GM12878 (cell line): ENCODE data around the gene NOSTRIN. TPM values are rescaled to one million over a fixed set of nuclear protein-coding genes. Genes with fewer than 3 reads are reported as not detected.
A peak's percentile ranks its signal among the peaks of the same experiment; 100 is the strongest.

Experiments used
- ATAC-seq: fragments of 200-7000 bp; cut with Tn5 transposase; 3 replicates; pipeline ENCODE4 v1.9.1; 2020; ENCODE audit warnings: mild to moderate bottlenecking, moderate library complexity
- BruUV-seq: library from RNA; stranded (reverse); fragments of 400-500 nt; replicated peaks from 2 replicates; lab custom pipeline; 2021; lab: Mats Ljungman, UMichigan
- CTCF ChIA-PET: fragments of 300-600 bp; sonication (Branson Sonifier 250); formaldehyde crosslinking; extraction: SDS; loops from one replicate; lab custom pipeline; 2021; ENCODE audit warnings: inconsistent platforms; lab: Yijun Ruan, JAX
- POLR2A ChIA-PET: fragments of 350-600 bp; formaldehyde crosslinking; extraction: SDS; loops from one replicate; lab custom pipeline; 2021; ENCODE audit warnings: inconsistent platforms; lab: Charles Lee
- RAD21 ChIA-PET: fragments of 300-600 bp; sonication (Branson Sonifier 250); formaldehyde crosslinking; loops from one replicate; lab custom pipeline; 2023; ENCODE audit warnings: antibody characterized with exemption; ENCODE audit not compliant: unreplicated experiment; lab: Charles Lee
- SMC1A ChIA-PET: fragments of 300-600 bp; sonication (Branson Sonifier 250); formaldehyde crosslinking; loops from one replicate; lab custom pipeline; 2023; ENCODE audit not compliant: unreplicated experiment, uncharacterized antibody; lab: Charles Lee
- DNase-seq: peaks from one replicate; pipeline ENCODE4 v3.0.0-alpha.2; 2011; ENCODE audit warnings: low read depth, low spot score
- FAIRE-seq: peaks from 3 replicates; lab custom pipeline; 2011; peaks lifted over from hg19 to GRCh38; lab: Jason Lieb, UNC
- H2AFZ ChIP-seq: 2 replicates; pipeline ENCODE4 v1.6.0; 2011; ENCODE audit warnings: low read depth, low read length, control low read depth; ENCODE audit not compliant: control insufficient read depth
- H3K27ac ChIP-seq: 2 replicates; pipeline ENCODE4 v1.5.1; 2011; ENCODE audit warnings: control low read depth; ENCODE audit not compliant: control insufficient read depth, insufficient read depth
- H3K27me3 ChIP-seq, 2 experiments: replicated peaks in 1 of 2; 2 replicates each; pipeline versions ENCODE4 v1.6.0 to v1.6.1; 2011; ENCODE audit warnings: low read length in 1 of 2; ENCODE audit not compliant: control insufficient read depth in 2 of 2, insufficient read depth in 2 of 2
- H3K36me3 ChIP-seq, 2 experiments: 2 replicates each; pipeline ENCODE4 v1.5.1; 2011; ENCODE audit warnings: low read length in 1 of 2; ENCODE audit not compliant: control insufficient read depth in 2 of 2, insufficient read depth in 2 of 2
- H3K4me1 ChIP-seq: 2 replicates; pipeline ENCODE4 v1.6.1; 2011; ENCODE audit warnings: mild to moderate bottlenecking, low read length, moderate library complexity, mixed read lengths; ENCODE audit not compliant: control insufficient read depth, insufficient read depth
- H3K4me2 ChIP-seq: 2 replicates; pipeline ENCODE4 v1.6.0; 2011; ENCODE audit warnings: control low read depth; ENCODE audit not compliant: control insufficient read depth, insufficient read depth
- H3K4me3 ChIP-seq: fragments of 200-600 bp; sonication (generic); 2 replicates; pipeline ENCODE4 v1.5.1; 2016
- H3K79me2 ChIP-seq: 2 replicates; pipeline ENCODE4 v1.6.0; 2011; ENCODE audit warnings: low read length; ENCODE audit not compliant: control insufficient read depth, insufficient read depth
- H3K9ac ChIP-seq: 2 replicates; pipeline ENCODE4 v1.8.0; 2011; ENCODE audit warnings: low read length, control low read depth, mixed read lengths; ENCODE audit not compliant: control insufficient read depth, insufficient read depth
- H3K9me3 ChIP-seq: replicated peaks from 3 replicates; pipeline ENCODE4 v1.5.1; 2011; ENCODE audit warnings: mild to moderate bottlenecking, low read length; ENCODE audit not compliant: control insufficient read depth, insufficient read depth
- H4K20me1 ChIP-seq: 2 replicates; pipeline ENCODE4 v1.6.0; 2011; ENCODE audit not compliant: control insufficient read depth, insufficient read depth
- BCL11A ChIP-seq: IDR thresholded peaks from 2 replicates; pipeline ENCODE4 v1.6.1; 2011; ENCODE audit warnings: low read depth, low read length
- FOXM1 ChIP-seq: IDR thresholded peaks from 2 replicates; pipeline ENCODE4 v1.6.1; 2012; ENCODE audit warnings: low read depth, mild to moderate bottlenecking, inconsistent platforms, low read length, moderate library complexity
- MEF2A ChIP-seq: IDR thresholded peaks from 2 replicates; pipeline ENCODE4 v1.6.1; 2011; ENCODE audit warnings: low read depth, mild to moderate bottlenecking, low read length, moderate library complexity; ENCODE audit not compliant: insufficient read depth
- MYC ChIP-seq: IDR thresholded peaks from 2 replicates; pipeline ENCODE4 v1.6.1; 2011; ENCODE audit warnings: mild to moderate bottlenecking, low read length, moderate library complexity, inconsistent platforms; ENCODE audit not compliant: insufficient read depth, insufficient replicate concordance, insufficient read length, severe bottlenecking
- NFIC ChIP-seq: IDR thresholded peaks from 2 replicates; pipeline ENCODE4 v1.6.1; 2012; ENCODE audit warnings: low read depth, mild to moderate bottlenecking, inconsistent platforms, low read length, moderate library complexity
- SREBF1 ChIP-seq: IDR thresholded peaks from 2 replicates; pipeline ENCODE4 v1.6.1; 2012; ENCODE audit warnings: mild to moderate bottlenecking, low read length
- WGBS: methylation state at CpG from one replicate; pipeline ENCODE4 v1.1.6; 2016; ENCODE audit warnings: low lambda C conversion rate; ENCODE audit not compliant: insufficient replicate concordance, insufficient coverage; ENCODE audit errors: missing lambda C conversion rate; 5-methylcytosine and 5-hydroxymethylcytosine counted together
- in situ Hi-C: fragments of 300-500 bp; cut with MboI; formaldehyde crosslinking; loops from 9 replicates; pipeline ENCODE4 v1.14.3; 2018; ENCODE audit warnings: mixed read lengths
- intact Hi-C: fragments of 100-400 bp; cut with micrococcal nuclease; formaldehyde crosslinking; loops from one replicate; pipeline ENCODE4 v1.14.2; 2022; ENCODE audit not compliant: unreplicated experiment
- polyA plus RNA-seq, 11 experiments: library from polyadenylated mRNA; depleted of rRNA in 4 of 11; unstranded in 6 of 11; stranded (reverse) in 5 of 11; fragments of >200 nt; fragmentation: Nextera tagmentation in 4 of 11; fragmentation: Illumina TruSeq in 1 of 11; extraction: Ambion mirVana in 4 of 11; extraction: Trizol in 1 of 11; gene quantifications; 1 replicate in 1 of 11; 2 replicates in 10 of 11; pipeline versions ENCODE4 v1.2.1 to v1.2.3, GENCODE V29; 2011 to 2016; ENCODE audit warnings: inconsistent platforms in 2 of 11, missing spikeins in 2 of 11, low read depth in 1 of 11
- total RNA-seq, 4 experiments: library from RNA; depleted of rRNA in 3 of 4; stranded (reverse); fragments of >200 nt in 3 of 4; fragmentation: Illumina TruSeq in 1 of 4; extraction: Trizol in 1 of 4; gene quantifications; 2 replicates each; pipeline versions ENCODE4 v1.2.1 to v1.2.3, GENCODE V29; 2013 to 2021
- TF ChIP-seq, protein P1 (sequence below): fragments of 450-650 bp; formaldehyde crosslinking; IDR thresholded peaks from 2 replicates; pipeline ENCODE4 v1.4.0; 2020; ENCODE audit warnings: mild to moderate bottlenecking, moderate library complexity
- TF ChIP-seq, protein P2 (sequence below): fragments of 450-650 bp; IDR thresholded peaks from 2 replicates; pipeline ENCODE4 v1.6.1; 2017; ENCODE audit warnings: mild to moderate bottlenecking, moderate library complexity
- TF ChIP-seq, protein P3 (sequence below): IDR thresholded peaks from 2 replicates; pipeline ENCODE4 v1.6.1; 2011; ENCODE audit warnings: borderline replicate concordance, low read depth, mild to moderate bottlenecking, moderate library complexity, mixed read lengths, low read length; ENCODE audit not compliant: insufficient read depth; ENCODE audit errors: extremely low read length
- TF ChIP-seq, protein P4 (sequence below): fragments of 450-650 bp; IDR thresholded peaks from 2 replicates; pipeline ENCODE4 v1.6.1; 2016; ENCODE audit warnings: mild to moderate bottlenecking

Gene NOSTRIN
- total and polyA plus RNA-seq, 10 of the 15 experiments (the other 5 are each of a cell fraction or from before 2014, with no cell fraction given): 0.13 to 0.42 (median 0.37) TPM; not detected in 5

DNA sequence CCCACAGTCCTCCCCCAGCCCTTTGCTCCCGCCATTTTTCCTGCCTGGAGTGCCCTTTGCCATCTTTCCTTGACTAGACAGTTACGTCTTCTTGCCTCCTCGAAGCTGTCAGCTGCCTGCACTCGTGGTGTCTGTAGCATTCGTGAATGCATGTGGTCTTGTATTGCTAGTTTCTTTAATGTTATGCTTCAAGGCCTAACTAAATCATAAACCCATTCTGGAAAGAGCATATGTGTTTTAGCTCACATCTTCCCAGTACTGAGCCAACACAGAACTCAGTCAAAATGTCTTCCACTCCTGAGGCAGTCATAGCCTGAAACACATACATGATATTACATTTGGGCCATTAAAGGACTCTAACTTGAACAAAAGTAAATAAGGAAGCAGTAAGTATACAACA is 52.2 kb downstream of the NOSTRIN start:
- intact Hi-C loops: no loop called here
- H3K36me3 ChIP-seq: no peaks in the 10 kb centered on the region; a peak in 1 of 4 replicates
- ChIA-PET CTCF (no interaction called here), POLR2A (no interaction called here), RAD21 (no interaction called here), SMC1A (no interaction called here)
- 99% methylated on average over 5 of the region's 5 CpGs for WGBS
- H2AFZ ChIP-seq: no peak overlapping the region
- no peak overlapping the region for H3K4me3 ChIP-seq
- no peaks in the 10 kb centered on the region for H3K27me3 ChIP-seq
- H3K79me2 ChIP-seq: no peaks in the 10 kb centered on the region
- TF ChIP-seq FOXM1: no peak
- TF ChIP-seq, protein P1, sequence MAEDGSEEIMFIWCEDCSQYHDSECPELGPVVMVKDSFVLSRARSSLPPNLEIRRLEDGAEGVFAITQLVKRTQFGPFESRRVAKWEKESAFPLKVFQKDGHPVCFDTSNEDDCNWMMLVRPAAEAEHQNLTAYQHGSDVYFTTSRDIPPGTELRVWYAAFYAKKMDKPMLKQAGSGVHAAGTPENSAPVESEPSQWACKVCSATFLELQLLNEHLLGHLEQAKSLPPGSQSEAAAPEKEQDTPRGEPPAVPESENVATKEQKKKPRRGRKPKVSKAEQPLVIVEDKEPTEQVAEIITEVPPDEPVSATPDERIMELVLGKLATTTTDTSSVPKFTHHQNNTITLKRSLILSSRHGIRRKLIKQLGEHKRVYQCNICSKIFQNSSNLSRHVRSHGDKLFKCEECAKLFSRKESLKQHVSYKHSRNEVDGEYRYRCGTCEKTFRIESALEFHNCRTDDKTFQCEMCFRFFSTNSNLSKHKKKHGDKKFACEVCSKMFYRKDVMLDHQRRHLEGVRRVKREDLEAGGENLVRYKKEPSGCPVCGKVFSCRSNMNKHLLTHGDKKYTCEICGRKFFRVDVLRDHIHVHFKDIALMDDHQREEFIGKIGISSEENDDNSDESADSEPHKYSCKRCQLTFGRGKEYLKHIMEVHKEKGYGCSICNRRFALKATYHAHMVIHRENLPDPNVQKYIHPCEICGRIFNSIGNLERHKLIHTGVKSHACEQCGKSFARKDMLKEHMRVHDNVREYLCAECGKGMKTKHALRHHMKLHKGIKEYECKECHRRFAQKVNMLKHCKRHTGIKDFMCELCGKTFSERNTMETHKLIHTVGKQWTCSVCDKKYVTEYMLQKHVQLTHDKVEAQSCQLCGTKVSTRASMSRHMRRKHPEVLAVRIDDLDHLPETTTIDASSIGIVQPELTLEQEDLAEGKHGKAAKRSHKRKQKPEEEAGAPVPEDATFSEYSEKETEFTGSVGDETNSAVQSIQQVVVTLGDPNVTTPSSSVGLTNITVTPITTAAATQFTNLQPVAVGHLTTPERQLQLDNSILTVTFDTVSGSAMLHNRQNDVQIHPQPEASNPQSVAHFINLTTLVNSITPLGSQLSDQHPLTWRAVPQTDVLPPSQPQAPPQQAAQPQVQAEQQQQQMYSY (CRISPR knock-in tag): no peak
- TF ChIP-seq, protein P2, sequence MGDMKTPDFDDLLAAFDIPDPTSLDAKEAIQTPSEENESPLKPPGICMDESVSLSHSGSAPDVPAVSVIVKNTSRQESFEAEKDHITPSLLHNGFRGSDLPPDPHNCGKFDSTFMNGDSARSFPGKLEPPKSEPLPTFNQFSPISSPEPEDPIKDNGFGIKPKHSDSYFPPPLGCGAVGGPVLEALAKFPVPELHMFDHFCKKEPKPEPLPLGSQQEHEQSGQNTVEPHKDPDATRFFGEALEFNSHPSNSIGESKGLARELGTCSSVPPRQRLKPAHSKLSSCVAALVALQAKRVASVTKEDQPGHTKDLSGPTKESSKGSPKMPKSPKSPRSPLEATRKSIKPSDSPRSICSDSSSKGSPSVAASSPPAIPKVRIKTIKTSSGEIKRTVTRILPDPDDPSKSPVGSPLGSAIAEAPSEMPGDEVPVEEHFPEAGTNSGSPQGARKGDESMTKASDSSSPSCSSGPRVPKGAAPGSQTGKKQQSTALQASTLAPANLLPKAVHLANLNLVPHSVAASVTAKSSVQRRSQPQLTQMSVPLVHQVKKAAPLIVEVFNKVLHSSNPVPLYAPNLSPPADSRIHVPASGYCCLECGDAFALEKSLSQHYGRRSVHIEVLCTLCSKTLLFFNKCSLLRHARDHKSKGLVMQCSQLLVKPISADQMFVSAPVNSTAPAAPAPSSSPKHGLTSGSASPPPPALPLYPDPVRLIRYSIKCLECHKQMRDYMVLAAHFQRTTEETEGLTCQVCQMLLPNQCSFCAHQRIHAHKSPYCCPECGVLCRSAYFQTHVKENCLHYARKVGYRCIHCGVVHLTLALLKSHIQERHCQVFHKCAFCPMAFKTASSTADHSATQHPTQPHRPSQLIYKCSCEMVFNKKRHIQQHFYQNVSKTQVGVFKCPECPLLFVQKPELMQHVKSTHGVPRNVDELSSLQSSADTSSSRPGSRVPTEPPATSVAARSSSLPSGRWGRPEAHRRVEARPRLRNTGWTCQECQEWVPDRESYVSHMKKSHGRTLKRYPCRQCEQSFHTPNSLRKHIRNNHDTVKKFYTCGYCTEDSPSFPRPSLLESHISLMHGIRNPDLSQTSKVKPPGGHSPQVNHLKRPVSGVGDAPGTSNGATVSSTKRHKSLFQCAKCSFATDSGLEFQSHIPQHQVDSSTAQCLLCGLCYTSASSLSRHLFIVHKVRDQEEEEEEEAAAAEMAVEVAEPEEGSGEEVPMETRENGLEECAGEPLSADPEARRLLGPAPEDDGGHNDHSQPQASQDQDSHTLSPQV: no peak
- TF ChIP-seq BCL11A: no peak
- TF ChIP-seq MEF2A: no peak
- TF ChIP-seq, protein P3, sequence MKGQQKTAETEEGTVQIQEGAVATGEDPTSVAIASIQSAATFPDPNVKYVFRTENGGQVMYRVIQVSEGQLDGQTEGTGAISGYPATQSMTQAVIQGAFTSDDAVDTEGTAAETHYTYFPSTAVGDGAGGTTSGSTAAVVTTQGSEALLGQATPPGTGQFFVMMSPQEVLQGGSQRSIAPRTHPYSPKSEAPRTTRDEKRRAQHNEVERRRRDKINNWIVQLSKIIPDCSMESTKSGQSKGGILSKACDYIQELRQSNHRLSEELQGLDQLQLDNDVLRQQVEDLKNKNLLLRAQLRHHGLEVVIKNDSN: no peak
- TF ChIP-seq MYC: no peak
- no peak for TF ChIP-seq SREBF1
- TF ChIP-seq, protein P4, sequence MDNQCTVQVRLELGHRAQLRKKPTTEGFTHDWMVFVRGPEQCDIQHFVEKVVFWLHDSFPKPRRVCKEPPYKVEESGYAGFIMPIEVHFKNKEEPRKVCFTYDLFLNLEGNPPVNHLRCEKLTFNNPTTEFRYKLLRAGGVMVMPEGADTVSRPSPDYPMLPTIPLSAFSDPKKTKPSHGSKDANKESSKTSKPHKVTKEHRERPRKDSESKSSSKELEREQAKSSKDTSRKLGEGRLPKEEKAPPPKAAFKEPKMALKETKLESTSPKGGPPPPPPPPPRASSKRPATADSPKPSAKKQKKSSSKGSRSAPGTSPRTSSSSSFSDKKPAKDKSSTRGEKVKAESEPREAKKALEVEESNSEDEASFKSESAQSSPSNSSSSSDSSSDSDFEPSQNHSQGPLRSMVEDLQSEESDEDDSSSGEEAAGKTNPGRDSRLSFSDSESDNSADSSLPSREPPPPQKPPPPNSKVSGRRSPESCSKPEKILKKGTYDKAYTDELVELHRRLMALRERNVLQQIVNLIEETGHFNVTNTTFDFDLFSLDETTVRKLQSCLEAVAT: no peak
- TF ChIP-seq NFIC: no peak
- BruUV-seq: no TSS peak
- H3K9ac ChIP-seq: no peak overlapping the region
- no peaks in the 10 kb centered on the region for H4K20me1 ChIP-seq
- DNase-seq (no peak), FAIRE-seq (peak; percentile 27), ATAC-seq (no peak)
- no peaks in the 10 kb centered on the region for H3K9me3 ChIP-seq
- in situ Hi-C loops: no loop called here
- H3K27ac ChIP-seq: no peak overlapping the region
- no peaks in the 10 kb centered on the region for H3K4me1 ChIP-seq
- no peak overlapping the region for H3K4me2 ChIP-seq
